PC-3 (cell line): ENCODE results near the gene MLPH.

Source experiments
- EZH2 ChIP-seq: fragments of 300-600 bp; sonication (generic); IDR thresholded peaks from one replicate; pipeline ENCODE4 v1.6.1; 2017; ENCODE audit warnings: antibody characterized with exemption, mild to moderate bottlenecking, low read length; ENCODE audit not compliant: unreplicated experiment
- TF ChIP-seq, protein P1 (sequence below): fragments of 300-600 bp; sonication (generic); conservative IDR thresholded peaks from 2 replicates; pipeline ENCODE4 v1.5.1; 2017; ENCODE audit warnings: antibody characterized with exemption, low read depth, mild to moderate bottlenecking, low read length

DNA sequence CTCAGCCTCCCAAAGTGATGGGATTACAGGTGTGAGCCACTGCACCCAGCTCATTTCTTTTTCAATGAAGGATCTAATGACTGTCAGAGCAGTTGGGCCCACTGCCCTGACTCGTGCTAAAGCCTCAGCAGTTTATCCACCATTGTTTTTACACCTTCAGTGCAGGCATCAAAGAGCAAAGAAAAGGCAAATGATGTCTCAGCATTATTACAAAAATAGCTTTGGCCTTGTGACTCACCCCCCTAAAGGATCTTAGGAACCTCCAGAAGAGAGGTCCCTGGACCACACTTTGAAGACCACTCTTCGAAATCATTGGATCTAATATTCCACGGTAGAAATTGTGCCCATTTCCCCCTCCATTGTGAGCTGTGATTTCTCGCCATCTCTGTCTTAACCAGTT is 21.3 kb downstream of the MLPH start:
- TF ChIP-seq, protein P1, sequence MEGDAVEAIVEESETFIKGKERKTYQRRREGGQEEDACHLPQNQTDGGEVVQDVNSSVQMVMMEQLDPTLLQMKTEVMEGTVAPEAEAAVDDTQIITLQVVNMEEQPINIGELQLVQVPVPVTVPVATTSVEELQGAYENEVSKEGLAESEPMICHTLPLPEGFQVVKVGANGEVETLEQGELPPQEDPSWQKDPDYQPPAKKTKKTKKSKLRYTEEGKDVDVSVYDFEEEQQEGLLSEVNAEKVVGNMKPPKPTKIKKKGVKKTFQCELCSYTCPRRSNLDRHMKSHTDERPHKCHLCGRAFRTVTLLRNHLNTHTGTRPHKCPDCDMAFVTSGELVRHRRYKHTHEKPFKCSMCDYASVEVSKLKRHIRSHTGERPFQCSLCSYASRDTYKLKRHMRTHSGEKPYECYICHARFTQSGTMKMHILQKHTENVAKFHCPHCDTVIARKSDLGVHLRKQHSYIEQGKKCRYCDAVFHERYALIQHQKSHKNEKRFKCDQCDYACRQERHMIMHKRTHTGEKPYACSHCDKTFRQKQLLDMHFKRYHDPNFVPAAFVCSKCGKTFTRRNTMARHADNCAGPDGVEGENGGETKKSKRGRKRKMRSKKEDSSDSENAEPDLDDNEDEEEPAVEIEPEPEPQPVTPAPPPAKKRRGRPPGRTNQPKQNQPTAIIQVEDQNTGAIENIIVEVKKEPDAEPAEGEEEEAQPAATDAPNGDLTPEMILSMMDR = no peak
- no peak for TF ChIP-seq EZH2
